ENCODE measurements around the gene MTHFS.
"Not testable (repeated sequence)": the region's sequence is repeated elsewhere in the genome, so short reads cannot be mapped to it uniquely, and the experiment has no call there.

Gene MTHFS

DNA sequence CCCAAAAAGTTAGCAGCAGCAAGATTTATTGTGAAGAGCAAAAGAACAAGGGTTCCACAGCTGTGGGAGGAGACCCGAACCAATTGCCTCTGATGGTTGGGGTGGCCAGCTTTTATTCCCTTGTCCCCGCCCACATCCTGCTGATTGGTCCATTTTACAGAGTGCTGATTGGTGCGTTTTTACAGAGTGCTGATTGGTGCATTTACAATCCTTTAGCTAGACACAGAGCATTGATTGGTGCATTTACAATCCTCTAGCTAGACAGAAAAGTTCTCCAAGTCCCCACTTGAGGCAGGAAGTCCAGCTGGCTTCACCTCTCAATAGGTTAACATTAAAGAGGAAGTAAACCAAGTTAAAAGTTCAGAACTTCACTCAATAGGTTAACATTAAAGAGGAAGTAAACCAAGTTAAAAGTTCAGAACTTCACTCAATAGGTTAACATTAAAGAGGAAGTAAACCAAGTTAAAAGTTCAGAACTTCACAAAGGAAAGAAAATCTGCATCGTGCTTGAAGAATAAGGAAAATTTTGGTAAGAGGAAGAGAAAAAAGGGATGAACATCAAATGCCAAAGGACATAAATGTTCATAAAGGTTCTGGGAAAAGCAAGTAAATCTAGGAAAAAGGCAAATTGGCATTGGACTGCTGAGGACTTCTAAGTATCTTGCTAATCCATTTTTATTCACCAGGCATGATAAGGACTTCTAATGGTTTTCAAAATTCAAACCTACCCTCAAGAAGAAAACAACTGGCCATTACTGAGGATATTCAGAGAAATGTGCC lies 12.9 kb upstream of the MTHFS start:
- not testable (repeated sequence) for H3K9ac ChIP-seq (ENCODE audit: low read depth, low read length); H3K4me3 ChIP-seq (ENCODE audit: low read depth, low read length); H3K36me3 ChIP-seq (ENCODE audit: control insufficient read depth, insufficient read depth, low read length); H3K27me3 ChIP-seq (ENCODE audit: control insufficient read depth, insufficient read depth, low read length); H3K9me3 ChIP-seq (ENCODE audit: control insufficient read depth, insufficient read depth, low read length); H3K4me1 ChIP-seq (ENCODE audit: control insufficient read depth, insufficient read depth, low read length)

DNA sequence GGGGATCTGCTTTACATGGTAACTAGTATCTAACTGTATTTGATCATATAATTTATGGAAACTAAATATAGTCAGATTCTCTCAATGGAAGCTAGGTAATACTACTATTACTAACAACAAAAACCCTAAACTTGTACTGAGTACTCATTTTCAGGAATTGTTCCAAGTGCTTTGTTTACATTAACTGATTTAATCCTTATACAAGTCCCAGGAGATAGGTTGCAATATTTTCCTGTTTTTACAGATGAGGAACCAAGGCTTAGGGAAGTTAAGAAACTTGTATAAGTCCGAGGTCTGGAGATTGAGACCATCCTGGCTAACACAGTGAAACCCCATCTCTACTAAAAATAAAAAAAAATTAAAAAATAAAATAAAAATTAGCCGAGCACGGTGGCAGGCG lies 7.5 kb upstream of the MTHFS start:
- no peaks in the 10 kb centered on the region for H3K9me3 ChIP-seq (ENCODE audit: control insufficient read depth, insufficient read depth, low read length)
- no peak overlapping the region for H3K4me3 ChIP-seq (ENCODE audit: low read depth, low read length)
- H3K27me3 ChIP-seq (ENCODE audit: control insufficient read depth, insufficient read depth, low read length), result no peaks in the 10 kb centered on the region
- H3K36me3 ChIP-seq (ENCODE audit: control insufficient read depth, insufficient read depth, low read length), result no peaks in the 10 kb centered on the region
- no peak overlapping the region for H3K9ac ChIP-seq (ENCODE audit: low read depth, low read length)
- H3K4me1 ChIP-seq (ENCODE audit: control insufficient read depth, insufficient read depth, low read length), result no peaks in the 10 kb centered on the region

DNA sequence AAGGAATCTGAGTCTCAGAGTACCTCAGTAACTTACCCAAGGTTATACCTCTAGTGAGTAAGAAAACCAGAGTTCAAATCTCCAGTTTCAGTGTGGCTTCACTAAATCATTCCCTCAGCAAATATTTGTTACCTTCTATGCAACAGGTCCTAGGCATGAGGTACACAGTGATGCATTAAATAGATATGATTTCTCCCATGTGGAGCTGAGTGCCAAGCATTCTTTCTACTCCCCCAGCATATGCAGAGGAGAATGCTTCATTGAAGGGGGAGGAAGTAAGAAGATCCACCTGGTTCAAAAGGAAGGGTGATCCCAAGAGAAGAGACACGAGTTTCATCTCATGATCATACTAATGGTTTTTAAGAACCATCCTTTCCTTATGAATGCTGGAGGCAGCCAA lies 6.8 kb upstream of the MTHFS start:
- Histone ChIP-seq H3K4me1 (ENCODE audit: control insufficient read depth, insufficient read depth, low read length) (no peaks in the 10 kb centered on the region), H3K36me3 (ENCODE audit: control insufficient read depth, insufficient read depth, low read length) (no peaks in the 10 kb centered on the region), H3K27me3 (ENCODE audit: control insufficient read depth, insufficient read depth, low read length) (no peaks in the 10 kb centered on the region), H3K9me3 (ENCODE audit: control insufficient read depth, insufficient read depth, low read length) (no peaks in the 10 kb centered on the region), H3K4me3 (ENCODE audit: low read depth, low read length) (no peak overlapping the region), H3K9ac (ENCODE audit: low read depth, low read length) (no peak overlapping the region)

DNA sequence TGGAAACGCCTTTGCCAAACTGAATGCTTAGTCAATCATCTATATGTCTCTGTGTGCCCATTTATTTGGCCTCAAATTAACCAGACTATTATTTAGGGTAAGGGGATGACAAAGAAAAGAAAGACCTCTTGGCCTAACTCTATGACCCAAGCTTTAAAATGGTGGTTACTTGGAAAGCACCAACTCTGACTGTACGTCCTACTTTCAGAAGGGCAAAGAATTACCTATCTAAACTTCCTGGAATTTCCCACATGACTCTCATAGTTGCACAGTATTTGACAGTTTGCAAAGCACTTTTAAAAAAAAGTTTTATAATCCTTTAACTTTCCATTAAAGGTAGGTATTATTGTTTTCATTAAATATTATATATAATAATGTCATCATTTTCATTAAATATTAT lies 6.3 kb upstream of the MTHFS start:
- no peak overlapping the region for H3K9ac ChIP-seq (ENCODE audit: low read depth, low read length)
- H3K36me3 ChIP-seq (ENCODE audit: control insufficient read depth, insufficient read depth, low read length), result no peaks in the 10 kb centered on the region
- no peaks in the 10 kb centered on the region for H3K27me3 ChIP-seq (ENCODE audit: control insufficient read depth, insufficient read depth, low read length)
- no peaks in the 10 kb centered on the region for H3K4me1 ChIP-seq (ENCODE audit: control insufficient read depth, insufficient read depth, low read length)
- H3K9me3 ChIP-seq (ENCODE audit: control insufficient read depth, insufficient read depth, low read length), result no peaks in the 10 kb centered on the region
- H3K4me3 ChIP-seq (ENCODE audit: low read depth, low read length), result no peak overlapping the region

DNA sequence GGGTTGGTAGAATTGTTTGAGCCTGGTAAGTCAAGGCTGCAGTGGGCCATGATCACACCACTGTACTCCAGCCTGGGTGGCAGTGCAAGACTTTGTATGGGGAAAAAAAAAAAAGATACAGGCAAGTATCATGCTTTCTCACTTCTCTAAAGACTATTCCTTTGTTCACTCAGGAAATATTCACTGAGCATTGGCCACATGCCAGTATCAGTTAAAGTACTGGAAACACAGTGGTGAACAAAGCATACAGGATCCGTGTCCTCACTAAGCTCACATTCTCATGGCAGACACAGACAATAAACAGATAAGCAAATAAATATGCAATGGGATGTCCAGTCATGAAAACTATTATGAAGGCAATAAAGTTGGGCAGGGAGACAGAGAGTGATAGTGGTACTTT lies 5.1 kb upstream of the MTHFS start:
- no peak overlapping the region for H3K4me3 ChIP-seq (ENCODE audit: low read depth, low read length)
- H3K27me3 ChIP-seq (ENCODE audit: control insufficient read depth, insufficient read depth, low read length), result no peaks in the 10 kb centered on the region
- H3K9me3 ChIP-seq (ENCODE audit: control insufficient read depth, insufficient read depth, low read length), result no peaks in the 10 kb centered on the region
- H3K4me1 ChIP-seq (ENCODE audit: control insufficient read depth, insufficient read depth, low read length), result peaks cover 4% of the 10 kb centered on the region
- H3K36me3 ChIP-seq (ENCODE audit: control insufficient read depth, insufficient read depth, low read length), result no peaks in the 10 kb centered on the region
- H3K9ac ChIP-seq (ENCODE audit: low read depth, low read length), result no peak overlapping the region

DNA sequence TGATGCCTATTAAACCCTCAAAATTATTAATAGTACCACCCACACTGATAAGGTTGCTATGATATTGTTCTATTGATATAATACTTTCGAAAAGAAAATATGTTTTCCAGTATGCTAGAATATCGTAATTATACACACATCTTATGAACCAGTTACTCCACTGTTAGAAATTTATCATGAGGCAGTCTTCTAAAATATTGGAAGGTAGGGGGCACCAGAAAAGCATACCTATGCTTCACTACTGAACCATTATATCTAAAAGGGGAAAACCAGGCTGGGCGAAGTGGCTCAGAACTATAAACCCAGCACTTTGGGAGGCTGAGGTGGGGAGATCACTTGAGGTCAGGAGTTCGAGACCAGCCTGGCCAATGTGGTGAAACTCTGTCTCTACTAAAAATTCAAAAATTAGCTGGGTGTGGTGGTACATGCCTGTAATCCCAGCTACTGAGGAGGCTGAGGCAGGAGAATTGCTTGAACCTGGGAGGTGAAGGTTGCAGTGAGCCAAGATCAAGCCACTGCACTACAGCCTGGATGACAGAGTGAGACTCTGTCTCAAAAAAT lies 4.1 kb upstream of the MTHFS start:
- H3K27me3 ChIP-seq (ENCODE audit: control insufficient read depth, insufficient read depth, low read length); H3K9ac ChIP-seq (ENCODE audit: low read depth, low read length); H3K4me3 ChIP-seq (ENCODE audit: low read depth, low read length); H3K36me3 ChIP-seq (ENCODE audit: control insufficient read depth, insufficient read depth, low read length); H3K9me3 ChIP-seq (ENCODE audit: control insufficient read depth, insufficient read depth, low read length); H3K4me1 ChIP-seq (ENCODE audit: control insufficient read depth, insufficient read depth, low read length): not testable (repeated sequence)

DNA sequence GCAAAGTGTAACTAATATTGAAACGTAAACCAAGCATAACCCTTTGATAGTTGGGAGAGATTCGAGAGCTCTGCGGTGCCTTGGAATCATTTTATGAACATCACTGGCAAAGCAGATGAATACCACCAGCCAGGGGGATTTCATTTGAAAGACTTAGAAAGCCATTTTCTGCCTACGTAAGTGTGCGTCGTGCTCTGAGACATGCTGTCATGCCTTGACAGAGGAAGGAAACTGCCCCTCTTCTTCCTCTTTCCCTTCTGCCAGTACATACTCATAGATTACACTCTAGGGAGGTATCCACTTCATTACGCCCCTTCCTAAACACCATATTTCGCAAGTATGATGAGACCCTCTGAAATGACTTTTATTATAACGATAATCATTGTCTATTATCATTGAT lies 3.3 kb upstream of the MTHFS start:
- Histone ChIP-seq H3K9me3 (ENCODE audit: control insufficient read depth, insufficient read depth, low read length) (no peaks in the 10 kb centered on the region), H3K36me3 (ENCODE audit: control insufficient read depth, insufficient read depth, low read length) (no peaks in the 10 kb centered on the region), H3K4me1 (ENCODE audit: control insufficient read depth, insufficient read depth, low read length) (peaks cover 4% of the 10 kb centered on the region), H3K27me3 (ENCODE audit: control insufficient read depth, insufficient read depth, low read length) (no peaks in the 10 kb centered on the region), H3K4me3 (ENCODE audit: low read depth, low read length) (no peak overlapping the region), H3K9ac (ENCODE audit: low read depth, low read length) (no peak overlapping the region)

DNA sequence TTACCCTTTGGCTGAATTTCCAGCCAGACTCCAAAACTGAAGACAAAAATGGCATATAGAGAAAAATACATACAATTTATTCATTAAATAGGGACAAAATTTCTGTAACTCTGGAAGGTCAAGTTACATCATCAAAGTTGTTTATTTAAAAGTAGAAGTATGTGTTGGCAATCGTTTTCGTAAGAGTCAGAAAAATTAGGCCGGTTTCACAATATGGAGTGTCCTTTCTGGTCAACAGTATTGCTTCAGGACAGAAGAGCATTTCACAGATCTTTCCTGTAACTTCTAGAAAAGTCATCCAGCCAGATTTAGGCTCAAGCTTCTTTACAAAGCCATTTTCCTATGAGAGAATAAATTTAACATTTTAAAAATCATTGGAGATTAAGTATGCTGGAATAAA lies 2.0 kb upstream of the MTHFS start:
- H3K27me3 ChIP-seq (ENCODE audit: control insufficient read depth, insufficient read depth, low read length); H3K9me3 ChIP-seq (ENCODE audit: control insufficient read depth, insufficient read depth, low read length); H3K36me3 ChIP-seq (ENCODE audit: control insufficient read depth, insufficient read depth, low read length); H3K4me3 ChIP-seq (ENCODE audit: low read depth, low read length); H3K4me1 ChIP-seq (ENCODE audit: control insufficient read depth, insufficient read depth, low read length); H3K9ac ChIP-seq (ENCODE audit: low read depth, low read length): not testable (repeated sequence)

DNA sequence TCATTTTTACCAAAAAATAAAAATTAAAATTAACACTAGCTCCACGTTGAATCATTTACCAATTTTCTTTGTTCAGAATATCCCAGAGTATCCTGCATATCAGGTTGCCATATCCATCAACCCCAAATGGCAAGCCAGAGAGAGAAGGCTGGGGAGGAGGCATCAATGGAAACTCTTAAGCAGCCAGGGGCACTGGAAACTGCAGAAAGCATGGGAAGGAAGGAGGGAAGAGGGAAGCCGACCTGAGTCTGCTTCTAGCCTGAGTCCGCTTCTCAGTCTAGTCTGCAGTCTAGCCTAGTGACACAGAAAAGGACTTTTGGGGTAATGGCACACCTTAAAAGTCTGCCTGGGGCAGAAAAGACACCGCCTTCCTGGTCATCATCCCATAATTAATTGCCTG lies 1.6 kb upstream of the MTHFS start:
- Histone ChIP-seq H3K9me3 (ENCODE audit: control insufficient read depth, insufficient read depth, low read length) (no peaks in the 10 kb centered on the region), H3K9ac (ENCODE audit: low read depth, low read length) (no peak overlapping the region), H3K4me1 (ENCODE audit: control insufficient read depth, insufficient read depth, low read length) (peaks cover 4% of the 10 kb centered on the region), H3K36me3 (ENCODE audit: control insufficient read depth, insufficient read depth, low read length) (no peaks in the 10 kb centered on the region), H3K27me3 (ENCODE audit: control insufficient read depth, insufficient read depth, low read length) (no peaks in the 10 kb centered on the region), H3K4me3 (ENCODE audit: low read depth, low read length) (no peak overlapping the region)

DNA sequence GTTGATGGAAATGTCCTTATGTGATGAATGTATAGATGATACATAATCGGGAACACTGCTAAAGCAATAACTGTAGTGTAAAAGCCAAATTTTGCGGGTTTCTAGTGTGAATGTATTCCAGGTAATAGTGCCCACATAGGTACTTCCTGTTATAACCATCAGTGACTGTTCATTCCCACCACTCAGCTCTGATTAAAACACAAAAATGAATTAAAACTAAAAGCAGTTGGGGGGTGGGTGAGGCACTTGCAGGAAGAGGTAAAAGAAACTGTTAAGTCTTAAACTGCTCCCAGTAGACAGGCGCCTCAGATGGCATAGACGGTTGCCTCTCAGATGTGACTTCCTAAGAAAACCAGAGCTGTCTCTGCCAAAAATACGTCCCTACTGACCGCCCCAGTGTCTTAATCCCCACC lies 893 bp upstream of the MTHFS start:
- Histone ChIP-seq H3K4me1 (ENCODE audit: control insufficient read depth, insufficient read depth, low read length) (peaks cover 4% of the 10 kb centered on the region), H3K9me3 (ENCODE audit: control insufficient read depth, insufficient read depth, low read length) (no peaks in the 10 kb centered on the region), H3K27me3 (ENCODE audit: control insufficient read depth, insufficient read depth, low read length) (no peaks in the 10 kb centered on the region), H3K36me3 (ENCODE audit: control insufficient read depth, insufficient read depth, low read length) (no peaks in the 10 kb centered on the region), H3K4me3 (ENCODE audit: low read depth, low read length) (peak overlapping the region; percentile 85), H3K9ac (ENCODE audit: low read depth, low read length) (no peak overlapping the region)

DNA sequence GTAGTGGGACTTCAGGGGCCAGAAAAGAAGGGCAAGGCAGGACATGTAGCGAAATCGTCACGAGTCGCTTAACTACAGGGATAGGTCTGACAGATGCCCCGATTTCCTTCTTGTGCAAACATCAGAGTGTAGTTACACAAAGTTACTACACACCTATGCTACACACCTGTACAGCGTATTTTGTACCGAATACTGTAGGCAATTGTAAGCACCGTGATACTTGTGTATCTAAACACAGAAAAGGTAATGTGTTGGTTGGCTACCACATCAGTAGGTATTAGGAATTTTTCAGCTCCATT lies 515 bp upstream of the MTHFS start:
- peaks cover 4% of the 10 kb centered on the region for H3K4me1 ChIP-seq (ENCODE audit: control insufficient read depth, insufficient read depth, low read length)
- no peaks in the 10 kb centered on the region for H3K36me3 ChIP-seq (ENCODE audit: control insufficient read depth, insufficient read depth, low read length)
- no peaks in the 10 kb centered on the region for H3K9me3 ChIP-seq (ENCODE audit: control insufficient read depth, insufficient read depth, low read length)
- H3K27me3 ChIP-seq (ENCODE audit: control insufficient read depth, insufficient read depth, low read length), result no peaks in the 10 kb centered on the region
- H3K9ac ChIP-seq (ENCODE audit: low read depth, low read length), result peak overlapping the region; percentile 99
- peak overlapping the region; percentile 85 for H3K4me3 ChIP-seq (ENCODE audit: low read depth, low read length)

DNA sequence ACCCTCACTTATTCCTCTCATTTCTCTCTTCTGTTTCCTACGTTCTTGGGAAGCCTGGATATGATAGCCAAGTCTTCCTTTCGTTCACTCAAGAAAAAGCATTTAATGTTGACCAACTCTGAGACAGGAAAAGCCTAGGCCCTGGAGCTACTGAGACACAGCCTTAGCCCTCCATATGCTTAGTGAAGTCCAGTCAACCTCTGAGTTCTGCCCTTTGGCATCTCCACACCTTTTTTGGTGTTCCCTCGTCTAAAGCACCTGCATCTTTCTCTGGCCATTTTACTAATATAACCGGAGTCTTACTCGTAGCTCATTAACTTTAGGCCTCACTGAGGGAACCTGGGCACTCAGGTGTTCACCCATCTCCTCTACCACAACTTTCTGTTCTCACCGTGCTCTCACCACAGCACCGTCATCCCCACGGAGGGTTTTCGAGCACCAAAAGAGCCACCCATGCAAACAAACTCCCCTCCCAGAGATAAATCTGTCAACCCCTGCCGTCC lies 632 bp downstream of the MTHFS start:
- peak overlapping the region; percentile 99 for H3K9ac ChIP-seq (ENCODE audit: low read depth, low read length)
- no peaks in the 10 kb centered on the region for H3K27me3 ChIP-seq (ENCODE audit: control insufficient read depth, insufficient read depth, low read length)
- H3K36me3 ChIP-seq (ENCODE audit: control insufficient read depth, insufficient read depth, low read length), result no peaks in the 10 kb centered on the region
- H3K9me3 ChIP-seq (ENCODE audit: control insufficient read depth, insufficient read depth, low read length), result no peaks in the 10 kb centered on the region
- H3K4me1 ChIP-seq (ENCODE audit: control insufficient read depth, insufficient read depth, low read length), result peaks cover 4% of the 10 kb centered on the region
- peak overlapping the region; percentile 85 for H3K4me3 ChIP-seq (ENCODE audit: low read depth, low read length)
